Pulmonary artery endothelial cell (primary cell): ENCODE data around the gene EDAR. TPM values are rescaled to one million over a fixed set of nuclear protein-coding genes. Genes with fewer than 3 reads are reported as not detected.

Experiments used
- DNase-seq: peaks from one replicate; pipeline ENCODE4 v3.0.0-alpha.2; 2011; ENCODE audit warnings: low read depth, low spot score
- total RNA-seq: library from RNA; depleted of rRNA; stranded (reverse); fragments of >200 nt; gene quantifications from 2 replicates; pipeline ENCODE4 v1.2.3, GENCODE V29; 2014

The EDAR gene
- total RNA-seq, 1 donor from 2014 or later: not detected

DNA sequence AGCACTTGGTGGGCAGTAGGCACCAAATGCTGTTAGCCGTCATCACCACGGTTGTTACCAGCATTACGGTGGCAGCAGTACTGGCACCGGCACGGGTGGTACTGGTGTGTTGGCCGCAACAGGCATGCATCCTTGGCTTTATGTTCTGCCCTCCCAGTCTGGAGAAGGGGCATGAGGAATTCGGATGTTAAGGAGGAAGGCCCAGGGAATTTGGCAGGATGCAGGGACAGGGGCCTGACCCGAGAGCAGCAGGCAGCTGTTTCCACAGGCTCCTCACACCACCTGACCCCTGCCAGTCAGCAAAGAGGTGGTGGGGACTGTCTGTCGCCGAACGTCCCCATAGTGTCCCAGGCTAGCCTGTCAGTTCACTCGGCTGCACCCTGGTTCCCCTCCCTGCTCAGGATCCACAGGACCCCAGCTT lies 79.0 kb downstream of the EDAR start:
- DNase-seq: no peak

DNA sequence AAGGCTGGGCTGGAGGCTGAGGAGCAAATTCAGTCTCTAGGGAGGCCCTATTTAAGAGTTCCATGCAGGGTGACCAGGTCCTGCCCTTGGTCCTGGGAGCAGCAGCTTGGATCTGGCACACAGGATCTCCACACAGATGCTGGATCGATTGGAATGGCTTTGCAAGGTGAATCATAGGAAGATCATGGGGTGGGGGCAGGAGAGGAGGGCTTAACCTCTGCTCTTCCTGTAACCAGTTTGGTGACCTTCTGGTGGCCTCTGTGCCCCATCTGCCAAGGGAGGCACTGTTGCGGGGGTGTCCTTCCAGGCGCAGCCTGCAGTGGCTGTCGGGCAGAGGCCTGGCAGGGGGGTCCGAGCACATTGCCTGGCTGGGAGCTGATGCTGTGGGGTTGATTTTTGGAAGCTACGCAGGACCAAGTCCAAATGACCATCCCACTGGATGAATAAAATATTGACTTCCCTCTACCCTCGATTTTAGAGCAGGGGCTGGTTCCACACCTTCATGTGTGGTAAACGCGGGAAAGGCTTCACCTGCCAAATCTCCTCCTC lies 79.7 kb downstream of the EDAR start:
- DNase-seq: no peak

DNA sequence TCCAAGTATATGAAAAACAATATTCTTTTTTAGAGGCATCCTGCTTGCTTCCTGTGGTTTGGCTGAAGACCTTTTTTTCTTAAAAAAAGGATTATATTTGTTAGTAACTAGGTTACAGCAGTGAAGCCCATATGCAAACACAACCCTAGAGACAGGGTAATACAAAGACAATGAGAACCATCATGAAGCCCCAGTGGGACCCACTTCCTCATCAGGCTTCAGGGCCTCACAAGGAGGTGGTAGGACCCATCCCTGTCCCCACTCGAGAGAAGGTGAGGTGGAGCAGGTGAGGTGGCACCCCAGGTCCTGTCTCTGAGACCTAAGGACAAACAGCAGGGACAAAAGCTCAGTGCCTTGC lies 80.3 kb downstream of the EDAR start:
- DNase-seq: no peak

DNA sequence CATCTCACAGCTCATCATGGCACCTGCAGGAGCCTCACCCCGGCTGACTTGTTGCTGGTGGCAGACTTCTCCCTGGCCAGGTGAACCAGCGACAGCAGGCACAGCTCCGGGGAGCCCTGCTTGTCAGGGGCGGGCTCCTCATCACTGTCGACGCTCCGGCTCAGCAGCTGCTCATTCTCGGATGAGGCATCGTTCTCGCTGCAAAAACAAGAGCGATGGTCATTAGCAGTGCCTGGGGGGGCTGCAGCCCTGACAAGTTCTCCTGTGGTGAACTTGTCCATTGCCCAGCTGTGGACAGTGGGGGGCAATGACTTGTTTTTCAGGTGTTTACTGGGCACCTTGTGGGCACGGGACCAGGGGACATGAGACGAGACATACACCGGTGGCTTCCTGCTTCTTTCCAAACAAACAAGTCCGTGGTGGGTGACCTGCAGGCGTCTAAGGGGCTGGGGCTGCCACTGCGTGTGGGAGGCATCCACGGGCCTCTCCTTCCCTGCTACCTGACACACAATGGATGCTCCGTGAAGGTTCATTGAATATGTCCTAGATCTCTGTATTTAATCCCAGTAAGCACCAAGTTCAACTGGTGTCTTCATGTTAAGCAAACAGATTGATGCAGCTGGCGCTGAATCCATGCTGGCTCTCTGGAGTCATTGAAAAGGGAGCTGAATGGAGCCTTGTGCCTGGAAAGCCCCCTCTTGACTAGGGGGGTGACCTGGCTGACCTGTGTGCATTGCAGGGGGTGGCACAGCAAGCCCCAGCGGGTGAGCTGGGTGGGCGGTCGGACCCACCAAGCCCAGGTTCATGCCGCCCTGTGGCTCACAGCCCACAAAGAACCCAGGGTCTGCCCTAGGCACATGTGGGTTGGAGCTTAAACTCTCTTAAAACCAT lies 81.0 kb downstream of the EDAR start:
- DNase-seq: no peak

DNA sequence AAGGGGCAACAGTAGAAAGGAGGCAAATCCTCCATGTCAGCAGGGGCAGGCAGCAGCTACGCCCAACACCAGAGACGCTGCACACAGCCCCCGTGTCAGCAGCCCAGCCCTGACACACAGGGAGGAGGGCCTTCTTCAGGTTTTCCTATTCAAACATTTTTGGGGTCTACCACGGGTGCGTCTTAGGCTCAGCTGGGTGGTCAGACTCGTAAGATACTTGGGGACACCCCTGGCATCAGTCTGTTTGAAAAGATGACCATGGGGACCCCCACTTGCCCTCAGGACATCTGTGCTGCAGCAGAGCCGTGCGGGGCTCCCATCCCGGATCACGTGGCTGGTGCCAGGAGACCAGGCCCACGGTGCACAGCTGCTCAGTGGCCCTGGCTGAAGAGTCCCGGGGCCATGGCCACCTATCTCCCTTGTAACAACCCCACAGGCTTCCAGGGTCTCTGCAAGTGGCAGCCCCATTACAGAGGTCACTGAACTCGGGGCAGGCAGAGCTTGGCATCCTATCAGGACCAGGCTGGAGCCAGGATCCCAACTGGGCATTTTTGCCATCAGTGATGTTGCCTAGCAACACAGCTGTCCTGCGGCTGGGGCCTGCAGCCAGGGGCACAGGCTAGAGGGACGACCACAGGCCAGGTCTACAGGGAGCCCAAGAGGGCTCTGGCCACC lies 82.5 kb downstream of the EDAR start:
- no peak for DNase-seq

DNA sequence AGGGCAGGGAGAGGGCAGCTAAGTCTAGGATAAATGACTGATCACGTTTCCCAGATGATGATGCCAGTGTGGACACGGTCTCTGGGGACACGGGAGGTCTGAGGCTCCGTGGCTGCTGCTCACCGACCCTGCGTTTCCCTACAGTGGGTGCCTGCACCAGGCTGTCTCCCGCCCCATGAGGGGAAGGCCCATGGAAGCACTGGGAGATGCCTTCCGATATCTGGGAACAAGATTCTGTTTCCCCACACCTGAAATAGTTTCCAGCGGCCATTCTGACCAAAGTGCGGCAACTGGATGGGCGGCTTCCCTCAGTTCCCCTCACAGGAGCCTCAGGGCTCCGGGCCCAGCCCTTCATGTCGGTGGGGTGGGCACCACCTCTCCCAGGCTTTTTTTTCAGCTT lies 83.1 kb downstream of the EDAR start:
- no peak for DNase-seq

DNA sequence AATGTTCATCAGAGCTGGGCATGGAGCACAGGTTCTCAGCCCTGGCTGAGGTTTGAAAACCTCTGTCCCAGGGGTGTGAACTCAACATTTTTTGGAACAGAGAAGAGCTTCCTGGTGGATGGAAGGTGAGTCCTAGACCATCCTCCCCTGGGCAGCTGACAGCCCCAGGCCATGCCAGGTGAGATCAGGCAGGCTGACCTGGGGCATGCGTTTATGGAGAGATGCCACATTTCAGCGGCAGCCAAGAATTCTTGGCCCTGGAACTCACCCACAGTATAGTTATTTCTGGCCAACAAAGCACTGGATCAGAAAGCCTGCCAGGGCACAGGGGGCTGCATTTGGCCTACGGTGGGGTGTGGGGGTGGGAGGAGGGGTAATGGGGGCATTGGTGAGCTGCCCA lies 83.8 kb downstream of the EDAR start:
- DNase-seq: no peak

DNA sequence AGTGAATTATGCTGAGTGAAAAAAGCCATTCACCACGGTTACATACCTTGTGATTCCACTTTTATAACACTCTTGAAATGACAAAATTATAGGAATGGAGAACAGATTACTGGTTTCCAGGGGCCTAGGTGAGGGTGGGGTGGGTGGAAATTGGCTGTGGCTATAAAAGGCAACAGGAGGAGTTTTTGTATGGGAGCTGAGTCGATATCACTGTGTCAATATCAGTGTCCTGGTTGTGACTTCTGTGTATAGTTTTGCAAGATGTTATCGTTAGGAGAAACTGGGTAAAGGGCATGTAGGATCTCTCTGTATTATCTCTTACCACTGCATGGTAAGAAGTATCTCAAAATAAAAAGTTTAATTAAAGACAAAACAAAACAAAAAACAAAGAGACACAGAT lies 84.3 kb downstream of the EDAR start:
- no peak for DNase-seq

DNA sequence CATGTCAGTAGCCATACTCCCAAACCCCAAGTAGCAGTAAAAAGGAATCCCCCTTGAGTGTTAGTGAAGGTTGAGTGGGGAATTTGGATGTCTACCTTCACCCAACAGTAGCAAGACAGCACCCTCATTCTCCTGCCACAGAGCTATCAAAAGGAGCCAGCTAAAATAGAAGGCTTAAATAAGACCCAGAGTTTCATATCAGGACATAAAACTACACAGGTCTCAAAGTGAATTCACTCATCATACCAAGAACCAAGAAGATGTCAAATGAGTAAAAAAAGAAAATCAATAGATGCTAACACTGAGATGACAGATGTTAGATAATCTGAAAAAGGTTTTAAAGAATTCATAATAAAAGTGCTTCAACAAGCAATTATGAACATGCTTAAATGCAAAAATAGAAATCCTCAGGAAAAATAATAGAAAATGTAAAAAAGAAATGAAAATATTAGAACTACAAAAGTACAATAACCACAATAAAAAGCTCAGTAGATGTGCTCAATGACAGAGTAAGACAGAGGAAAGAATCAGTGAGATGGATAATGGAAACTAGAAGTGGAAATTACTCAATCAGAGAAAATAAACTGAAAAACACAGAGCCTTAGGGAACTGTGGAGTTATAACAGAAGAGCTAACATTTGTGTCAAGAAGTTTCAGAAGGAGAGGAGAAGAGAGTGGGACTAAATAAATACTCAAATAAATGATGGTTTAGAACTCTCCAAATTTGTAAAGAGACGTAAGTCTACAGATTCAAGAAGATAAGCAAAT lies 90.5 kb downstream of the EDAR start:
- no peak for DNase-seq

DNA sequence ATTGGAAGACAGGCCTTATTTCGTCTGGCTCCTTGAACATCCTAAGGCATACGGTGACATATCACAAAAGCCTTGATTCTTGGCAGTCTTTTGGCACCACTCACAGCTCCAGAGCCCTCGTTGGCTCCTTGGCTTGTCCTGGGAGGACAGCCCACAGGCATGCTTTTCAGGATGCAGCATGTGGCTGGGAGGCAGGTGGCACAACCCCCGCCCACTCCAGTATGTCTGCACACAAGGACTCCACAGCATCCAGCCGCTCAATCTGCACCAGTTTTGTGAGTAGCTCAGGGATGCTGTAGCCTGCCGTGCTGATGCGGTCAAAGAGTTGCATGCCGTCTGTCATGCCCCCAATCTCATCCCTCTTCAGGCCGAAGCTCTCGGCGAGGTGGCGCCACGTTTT lies 92.3 kb downstream of the EDAR start:
- no peak for DNase-seq

DNA sequence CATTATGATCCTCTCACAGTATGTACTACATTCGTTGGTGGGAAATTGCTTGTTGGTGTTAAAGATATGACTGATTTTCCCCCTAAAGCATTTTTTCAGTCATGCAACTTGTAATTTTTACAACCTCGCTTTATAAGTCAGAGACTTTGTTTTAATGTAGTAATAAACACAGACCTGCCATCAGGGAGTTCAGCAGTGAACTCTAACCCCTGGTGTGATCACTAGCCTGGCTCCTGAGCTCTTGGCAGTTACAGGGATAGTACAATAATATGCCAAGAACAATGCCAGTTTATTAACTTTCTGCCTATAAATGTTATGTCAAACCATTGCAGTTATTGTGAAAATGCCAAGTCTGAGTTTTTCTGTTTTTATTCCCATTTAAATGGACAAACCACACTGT lies 93.8 kb downstream of the EDAR start:
- DNase-seq: no peak

DNA sequence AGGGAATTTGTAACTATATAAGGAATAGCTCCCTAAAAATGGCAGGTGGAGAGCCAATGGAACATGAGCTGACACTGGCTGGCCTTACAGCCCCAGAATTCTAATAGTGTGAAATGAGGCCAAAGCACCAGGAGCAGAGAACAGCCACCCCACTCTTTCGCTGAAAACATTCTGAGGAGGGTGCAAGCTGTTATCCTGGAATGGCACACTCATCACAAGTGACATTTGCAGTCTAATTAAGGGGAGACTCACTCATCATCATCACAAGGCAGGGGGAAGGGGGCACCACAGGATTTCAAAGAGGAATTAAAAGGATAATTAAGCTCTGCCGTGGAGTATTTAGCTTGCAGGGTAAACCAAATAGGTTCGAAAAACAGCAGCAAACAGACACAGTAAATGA lies 94.3 kb downstream of the EDAR start:
- no peak for DNase-seq

DNA sequence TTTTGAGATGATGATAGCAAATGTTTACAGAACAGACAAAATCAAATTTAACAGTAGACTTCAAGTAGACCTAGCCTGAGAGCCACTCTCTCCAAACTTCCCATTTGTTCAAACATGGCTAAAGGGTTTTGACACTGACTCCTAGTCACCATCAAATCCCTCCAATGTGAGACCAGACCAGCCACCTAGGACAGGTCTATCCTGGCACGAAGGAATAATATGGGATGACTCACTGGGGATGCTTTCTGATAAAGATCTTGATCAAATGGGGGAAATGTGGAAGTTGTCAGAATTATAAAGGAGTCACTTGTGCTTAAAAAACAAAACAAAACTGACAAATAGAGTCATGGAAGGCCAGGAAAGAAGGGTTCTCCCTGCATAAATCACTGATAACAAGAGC lies 95.7 kb downstream of the EDAR start:
- DNase-seq: no peak

DNA sequence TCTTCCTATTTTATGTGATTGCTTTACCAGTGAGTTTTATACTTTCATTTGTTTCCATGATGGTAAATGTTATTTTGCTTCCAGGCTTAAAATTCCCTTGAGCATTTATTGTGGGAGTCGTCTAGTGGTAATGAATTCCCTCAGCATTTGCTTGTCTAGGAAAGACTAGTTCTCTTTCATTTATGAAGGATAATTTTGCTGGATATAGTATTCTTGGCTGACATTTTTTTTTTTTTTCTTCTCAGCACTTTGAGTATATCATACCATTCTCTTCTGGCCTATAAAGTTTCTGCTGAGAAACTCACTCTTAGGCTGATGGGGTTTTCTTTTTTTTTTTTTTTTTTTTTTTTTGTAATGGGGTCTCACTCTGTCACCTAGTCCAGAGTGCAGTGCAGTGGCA lies 99.1 kb downstream of the EDAR start:
- no peak for DNase-seq

DNA sequence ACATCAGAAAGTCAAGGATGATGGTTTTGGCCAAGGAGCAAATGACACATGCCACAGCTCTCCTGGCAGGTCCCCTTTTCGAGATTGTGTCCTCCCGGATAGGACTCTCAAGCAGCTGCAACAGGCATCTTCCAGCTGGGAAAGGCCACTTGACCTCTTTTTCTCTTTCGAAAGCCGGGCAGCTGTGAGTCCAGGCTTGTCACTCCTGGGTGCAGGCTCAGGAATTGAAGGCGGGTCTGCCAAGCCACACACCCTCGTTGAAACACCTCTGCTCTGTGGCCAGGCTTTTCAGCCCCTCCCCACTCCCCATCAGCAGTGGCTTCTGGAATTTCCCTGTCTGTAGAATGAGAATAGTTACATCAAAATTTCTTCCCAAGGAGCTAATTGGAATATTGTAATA lies 104.4 kb downstream of the EDAR start:
- no peak for DNase-seq

DNA sequence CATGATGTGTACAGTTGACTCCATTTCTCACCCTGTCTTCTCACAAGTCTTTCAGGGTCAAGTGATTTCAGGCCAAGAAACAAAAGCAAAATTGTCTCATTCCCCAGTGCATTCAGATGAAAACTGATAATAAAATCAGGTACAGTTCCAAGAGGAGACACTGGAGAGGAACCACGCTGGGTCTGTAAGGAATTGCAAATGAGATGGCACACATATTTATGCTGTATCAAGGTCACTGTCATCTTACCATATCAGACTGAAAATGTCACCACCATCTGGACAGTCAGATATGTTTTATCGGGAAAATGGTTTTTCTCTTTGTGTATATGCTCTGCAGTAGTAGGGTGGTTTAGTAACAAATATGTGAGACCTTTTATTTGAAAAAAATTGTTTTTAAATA lies 110.7 kb downstream of the EDAR start:
- no peak for DNase-seq

DNA sequence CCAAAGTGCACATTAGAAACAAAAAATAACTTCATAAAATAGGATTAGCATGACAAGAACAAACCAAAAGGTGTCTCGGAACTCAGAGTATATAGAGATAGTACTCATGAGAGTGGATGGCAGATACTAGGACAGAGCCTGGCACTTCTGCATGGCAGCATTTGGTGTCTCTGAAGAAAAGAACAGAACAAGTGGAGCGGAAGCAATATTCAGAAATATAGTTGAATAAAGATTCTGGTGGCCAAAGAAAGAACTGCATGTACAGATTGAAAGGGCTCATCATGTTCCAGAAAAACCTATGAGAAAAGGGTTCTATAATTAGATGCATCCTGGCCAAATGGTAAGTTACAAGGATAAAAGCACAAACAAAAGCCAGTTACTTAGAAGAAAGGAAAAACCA lies 111.5 kb downstream of the EDAR start:
- DNase-seq: no peak

DNA sequence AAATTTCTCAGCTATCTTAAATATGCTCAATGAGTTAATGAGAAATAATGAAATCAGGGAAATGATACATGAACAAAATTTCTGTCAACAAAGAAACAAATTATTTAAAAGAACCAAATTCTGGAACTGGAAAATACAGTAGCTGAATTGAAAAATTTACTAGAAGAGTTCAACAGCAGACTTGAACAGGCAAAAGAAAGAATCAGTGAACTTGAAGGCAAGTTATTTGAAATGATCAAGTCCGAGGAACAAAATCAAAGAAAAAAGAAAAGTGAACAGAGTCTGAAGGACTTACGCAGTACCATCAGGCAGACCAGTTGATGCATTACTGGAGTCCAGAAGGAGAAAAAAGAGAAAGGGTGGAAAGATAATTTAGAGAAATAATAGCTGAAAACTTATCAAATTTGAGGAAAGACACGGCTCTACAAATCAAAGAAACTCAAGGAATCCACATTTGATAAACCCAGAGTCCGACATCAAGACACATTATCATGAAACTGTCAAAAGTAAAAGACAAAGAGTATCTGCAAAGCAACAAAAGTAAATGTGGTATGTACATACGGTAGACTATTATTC lies 118.9 kb downstream of the EDAR start:
- no peak for DNase-seq

DNA sequence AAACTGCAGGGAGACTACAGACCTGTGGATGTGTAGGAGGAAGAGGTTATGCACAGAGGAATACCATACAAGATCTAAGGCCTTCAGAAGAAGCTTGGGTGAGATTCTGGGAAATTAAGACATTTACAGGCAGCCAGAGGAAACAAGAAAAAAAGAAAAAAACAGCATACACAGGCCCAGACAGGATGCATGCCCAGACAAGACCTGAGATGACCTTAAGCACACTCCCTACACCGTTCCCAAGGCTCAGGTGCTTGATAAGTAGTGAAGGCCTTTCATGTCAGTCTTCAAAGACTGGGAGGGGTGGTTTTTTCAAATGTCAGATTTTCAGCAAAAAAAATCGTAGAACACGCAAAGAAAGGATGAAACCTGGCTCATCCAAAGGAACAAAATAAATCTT lies 119.5 kb downstream of the EDAR start:
- DNase-seq: no peak

DNA sequence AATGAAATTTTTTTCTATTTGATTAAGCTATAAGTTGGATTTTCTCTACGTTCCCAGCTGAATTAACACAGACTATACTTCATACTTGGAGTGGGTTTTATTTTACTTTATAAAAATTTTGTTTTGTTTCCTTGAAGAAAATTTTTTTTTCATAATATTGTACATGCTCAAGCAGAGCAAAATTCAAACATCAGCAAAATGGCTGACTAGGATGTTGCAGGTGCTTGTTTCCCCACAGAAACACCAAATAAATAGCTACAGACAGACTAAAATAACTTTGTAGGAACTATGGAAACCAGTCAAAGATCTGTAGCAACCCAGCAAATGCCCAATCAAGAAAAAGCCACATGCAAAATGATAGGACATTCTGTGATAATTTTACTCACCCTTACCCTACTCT lies 120.1 kb downstream of the EDAR start:
- DNase-seq: no peak

DNA sequence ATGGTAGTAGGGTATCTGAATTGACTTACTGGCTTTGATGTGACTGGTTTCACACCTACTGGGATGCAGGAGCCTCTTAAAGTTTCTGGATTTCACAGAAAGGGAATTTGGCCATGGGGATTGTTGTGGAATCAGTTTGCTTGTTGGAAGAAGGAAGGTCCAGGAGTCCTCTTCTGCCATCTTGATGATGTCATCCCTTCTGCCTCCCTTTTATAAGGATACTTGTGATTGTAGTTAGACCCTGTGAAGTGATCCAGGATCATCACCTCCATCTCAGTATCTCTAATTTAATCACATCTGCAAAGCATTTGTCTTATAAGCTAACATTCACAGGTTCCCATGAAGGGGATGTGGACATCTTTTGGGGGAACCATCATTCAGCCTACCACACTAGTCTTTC lies 123.0 kb downstream of the EDAR start:
- DNase-seq: no peak

DNA sequence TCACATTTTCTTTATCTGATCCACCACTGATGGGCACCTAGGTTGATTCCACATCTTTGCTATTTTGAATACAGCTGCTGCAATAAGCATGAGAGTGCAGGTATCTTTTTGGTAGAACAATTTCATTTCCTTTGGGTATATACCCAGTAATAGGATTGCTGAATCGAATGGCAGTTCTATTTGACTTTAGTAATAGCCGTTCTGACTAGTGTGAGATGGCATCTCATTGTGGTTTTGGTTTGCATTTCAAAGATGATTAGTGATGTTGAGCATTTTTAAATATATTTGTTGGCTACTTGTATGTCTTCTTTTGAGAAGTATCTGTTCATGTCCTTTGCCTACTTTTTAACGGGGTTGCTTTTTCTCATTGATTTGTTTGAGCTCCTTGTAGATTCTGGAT lies 130.1 kb downstream of the EDAR start:
- DNase-seq: no peak
